ENCODE measurements around the gene DNASE1L1. TPM values are rescaled to one million over a fixed set of nuclear protein-coding genes. Genes with fewer than 3 reads are reported as not detected.

DNASE1L1 gene
- total RNA-seq, 1 donor from 2014 or later, result 16.6 TPM

GRCh38 chrX:154353172-154353843 is 55.7 kb downstream of the DNASE1L1 start:
- Histone ChIP-seq H3K4me3 (ENCODE audit: low read depth, low read length) (no peak overlapping the region), H3K36me3 (ENCODE audit: control insufficient read depth, insufficient read depth, low read length) (no peaks in the 10 kb centered on the region), H3K27me3 (ENCODE audit: control insufficient read depth, insufficient read depth, low read length) (no peaks in the 10 kb centered on the region)
- TF ChIP-seq CTCF (IDR thresholded peaks at IDR 0.05; ENCODE audit: insufficient read depth, low read length, poor library complexity, severe bottlenecking), result no peak
- no peak for DNase-seq (ENCODE audit: low read depth)

- TF ChIP-seq CTCF (IDR thresholded peaks at IDR 0.05; ENCODE audit: insufficient read depth, low read length, poor library complexity, severe bottlenecking), result no peak
- Histone ChIP-seq H3K27me3 (ENCODE audit: control insufficient read depth, insufficient read depth, low read length) (no peaks in the 10 kb centered on the region), H3K4me3 (ENCODE audit: low read depth, low read length) (no peak overlapping the region), H3K36me3 (ENCODE audit: control insufficient read depth, insufficient read depth, low read length) (no peaks in the 10 kb centered on the region)
- DNase-seq (ENCODE audit: low read depth), result no peak
Measured at GRCh38 chrX:154352466-154352865, 56.6 kb downstream of the DNASE1L1 start.

- no peak for TF ChIP-seq CTCF (IDR thresholded peaks at IDR 0.05; ENCODE audit: insufficient read depth, low read length, poor library complexity, severe bottlenecking)
- H3K27me3 ChIP-seq (ENCODE audit: control insufficient read depth, insufficient read depth, low read length), result no peaks in the 10 kb centered on the region
- no peak overlapping the region for H3K4me3 ChIP-seq (ENCODE audit: low read depth, low read length)
- no peaks in the 10 kb centered on the region for H3K36me3 ChIP-seq (ENCODE audit: control insufficient read depth, insufficient read depth, low read length)
- no peak for DNase-seq (ENCODE audit: low read depth)
Measured at GRCh38 chrX:154352012-154352401, 57.0 kb downstream of the DNASE1L1 start.

Other genes with a start within 250 kb of the DNASE1L1 start
- gene OPN1MW, start 226.7 kb downstream of the DNASE1L1 start, total RNA-seq, result not detected in 2 replicates
- not detected in 2 replicates for gene OPN1MW2, start 189.5 kb downstream of the DNASE1L1 start, total RNA-seq
- not detected in 2 replicates for gene OPN1MW3, start 151.7 kb downstream of the DNASE1L1 start, total RNA-seq
- gene TEX28, start 114.1 kb downstream of the DNASE1L1 start, total RNA-seq, result not detected in 2 replicates
- not detected in 2 replicates for gene TKTL1, start 113.5 kb downstream of the DNASE1L1 start, total RNA-seq
- gene FLNA, start 34.6 kb downstream of the DNASE1L1 start, total RNA-seq, result 2,357 and 2,761 TPM in 2 replicates
- gene EMD, start 30.0 kb downstream of the DNASE1L1 start, total RNA-seq, result 56.2 and 60.5 TPM in 2 replicates
- gene RPL10, start 10.9 kb downstream of the DNASE1L1 start, total RNA-seq, result 8,307 and 11,298 TPM in 2 replicates
- gene TAFAZZIN, start 2.3 kb upstream of the DNASE1L1 start, total RNA-seq, result 55.2 and 62.0 TPM in 2 replicates
- 70.0 and 78.3 TPM in 2 replicates for gene ATP6AP1, start 19.4 kb upstream of the DNASE1L1 start, total RNA-seq
- 113 and 121 TPM in 2 replicates for gene GDI1, start 27.9 kb upstream of the DNASE1L1 start, total RNA-seq
- gene FAM50A, start 34.9 kb upstream of the DNASE1L1 start, total RNA-seq, result 79.1 and 80.0 TPM in 2 replicates
- 16.7 and 34.7 TPM in 2 replicates for gene PLXNA3, start 49.0 kb upstream of the DNASE1L1 start, total RNA-seq
- gene LAGE3, start 70.0 kb upstream of the DNASE1L1 start, total RNA-seq, result 27.9 and 28.8 TPM in 2 replicates
- 48.3 and 55.9 TPM in 2 replicates for gene UBL4A, start 77.4 kb upstream of the DNASE1L1 start, total RNA-seq
- 20.3 and 37.9 TPM in 2 replicates for gene SLC10A3, start 81.4 kb upstream of the DNASE1L1 start, total RNA-seq
- gene FAM3A, start 107.0 kb upstream of the DNASE1L1 start, total RNA-seq, result 30.3 and 32.3 TPM in 2 replicates
- gene G6PD, start 137.6 kb upstream of the DNASE1L1 start, total RNA-seq, result 39.2 and 47.0 TPM in 2 replicates
- gene IKBKG, start 138.4 kb upstream of the DNASE1L1 start, total RNA-seq, result 14.6 and 16.7 TPM in 2 replicates
- gene CTAG1A, start 175.9 kb upstream of the DNASE1L1 start, total RNA-seq, result not detected in 2 replicates
- gene CTAG1B, start 210.0 kb upstream of the DNASE1L1 start, total RNA-seq, result not detected in 2 replicates
- not detected in 2 replicates for gene CTAG2, start 244.3 kb upstream of the DNASE1L1 start, total RNA-seq